Astrocyte (in vitro differentiated cells and primary cell): Measurements from ENCODE around the gene KCNMA1.

Experiments
- EZH2 ChIP-seq: IDR thresholded peaks from 2 replicates; pipeline ENCODE4 v1.6.1; 2012; ENCODE audit warnings: mild to moderate bottlenecking, low read length, inconsistent platforms; ENCODE audit not compliant: insufficient read depth
- TF ChIP-seq, protein P1 (sequence below): IDR thresholded peaks from 2 replicates; pipeline ENCODE4 v1.5.1; 2011; ENCODE audit warnings: low read depth, mild to moderate bottlenecking, inconsistent platforms, low read length, moderate library complexity; ENCODE audit not compliant: insufficient read depth

DNA sequence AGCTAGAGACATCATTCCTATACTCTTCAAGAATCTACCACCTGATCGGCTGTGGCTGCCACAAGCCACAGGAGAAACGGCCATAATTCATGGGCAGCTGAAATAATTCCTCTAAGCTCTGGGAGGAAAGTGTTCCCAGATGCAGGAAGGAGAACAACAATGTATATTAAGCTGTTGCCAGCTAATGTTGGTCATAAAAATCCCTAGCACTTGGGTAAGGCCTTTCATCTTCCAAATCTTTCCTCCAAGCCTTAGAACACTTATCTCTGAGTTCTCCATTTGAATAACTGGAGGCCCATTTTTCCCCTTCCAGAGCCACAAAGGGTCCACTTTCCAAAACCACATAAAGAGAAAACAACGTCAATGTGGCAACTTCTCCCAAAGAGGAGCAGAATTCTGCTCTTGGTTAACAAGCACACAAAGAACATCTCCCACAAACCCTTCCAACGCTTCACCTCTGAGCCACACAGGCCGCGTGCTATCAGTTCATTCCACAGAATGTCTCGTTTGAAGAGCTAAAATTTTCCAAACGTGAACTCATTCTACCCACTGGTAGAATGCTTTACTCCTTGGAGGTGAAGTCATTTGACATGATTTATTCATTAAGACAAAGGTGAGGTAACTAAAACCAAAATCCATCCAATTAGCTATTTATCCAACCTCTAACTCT, 11.2 kb downstream of the KCNMA1 start:
- TF ChIP-seq, protein P1, sequence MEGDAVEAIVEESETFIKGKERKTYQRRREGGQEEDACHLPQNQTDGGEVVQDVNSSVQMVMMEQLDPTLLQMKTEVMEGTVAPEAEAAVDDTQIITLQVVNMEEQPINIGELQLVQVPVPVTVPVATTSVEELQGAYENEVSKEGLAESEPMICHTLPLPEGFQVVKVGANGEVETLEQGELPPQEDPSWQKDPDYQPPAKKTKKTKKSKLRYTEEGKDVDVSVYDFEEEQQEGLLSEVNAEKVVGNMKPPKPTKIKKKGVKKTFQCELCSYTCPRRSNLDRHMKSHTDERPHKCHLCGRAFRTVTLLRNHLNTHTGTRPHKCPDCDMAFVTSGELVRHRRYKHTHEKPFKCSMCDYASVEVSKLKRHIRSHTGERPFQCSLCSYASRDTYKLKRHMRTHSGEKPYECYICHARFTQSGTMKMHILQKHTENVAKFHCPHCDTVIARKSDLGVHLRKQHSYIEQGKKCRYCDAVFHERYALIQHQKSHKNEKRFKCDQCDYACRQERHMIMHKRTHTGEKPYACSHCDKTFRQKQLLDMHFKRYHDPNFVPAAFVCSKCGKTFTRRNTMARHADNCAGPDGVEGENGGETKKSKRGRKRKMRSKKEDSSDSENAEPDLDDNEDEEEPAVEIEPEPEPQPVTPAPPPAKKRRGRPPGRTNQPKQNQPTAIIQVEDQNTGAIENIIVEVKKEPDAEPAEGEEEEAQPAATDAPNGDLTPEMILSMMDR = no peak
- no peak for TF ChIP-seq EZH2
